ENCODE results near the gene AKR1C2. TPM values are rescaled to one million over a fixed set of nuclear protein-coding genes. Genes with fewer than 3 reads are reported as not detected.
"Not testable (repeated sequence)": the region's sequence is repeated elsewhere in the genome, so short reads cannot be mapped to it uniquely, and the experiment has no call there.

AKR1C2 gene
- total RNA-seq, 2 experiments from 2014 or later, result not detected

GRCh38 chr10:5018134-5018533, 14.5 kb upstream of the AKR1C2 start:
- Histone ChIP-seq H3K9me3 (ENCODE audit: low read length) (no peaks in the 10 kb centered on the region), H4K20me1 (ENCODE audit: insufficient read depth, low read length) (no peaks in the 10 kb centered on the region), H3K27ac (ENCODE audit: low read depth, low read length, poor library complexity, severe bottlenecking) (no peak overlapping the region), H2AFZ (ENCODE audit: low read length) (no peak overlapping the region), H3K4me3 (ENCODE audit: low read depth, low read length, poor library complexity, severe bottlenecking) (no peak overlapping the region), H3K9me2 (ENCODE audit: insufficient read depth, low read length) (no peaks in the 10 kb centered on the region), H3K36me3 (ENCODE audit: insufficient read depth, low read length) (no peaks in the 10 kb centered on the region), H3K79me2 (ENCODE audit: insufficient read depth, low read depth, low read length) (no peaks in the 10 kb centered on the region), H3K4me1 (ENCODE audit: insufficient read depth, low read length, poor library complexity, severe bottlenecking) (no peaks in the 10 kb centered on the region), H3K4me2 (ENCODE audit: low read length) (no peak overlapping the region)
- no peak for DNase-seq (ENCODE audit: low spot score)
- ChIA-PET POLR2A (no interaction called here), CTCF (ENCODE audit: unreplicated experiment) (no interaction called here)
- intact Hi-C loops (cut with micrococcal nuclease; ENCODE audit: unreplicated experiment), result no loop called here
- TF ChIP-seq EZH2phosphoT487 (IDR thresholded peaks at IDR 0.05; ENCODE audit: borderline replicate concordance, low read depth, low read length), result no peak
- BruUV-seq (replicated peaks), result no TSS peak

DNA sequence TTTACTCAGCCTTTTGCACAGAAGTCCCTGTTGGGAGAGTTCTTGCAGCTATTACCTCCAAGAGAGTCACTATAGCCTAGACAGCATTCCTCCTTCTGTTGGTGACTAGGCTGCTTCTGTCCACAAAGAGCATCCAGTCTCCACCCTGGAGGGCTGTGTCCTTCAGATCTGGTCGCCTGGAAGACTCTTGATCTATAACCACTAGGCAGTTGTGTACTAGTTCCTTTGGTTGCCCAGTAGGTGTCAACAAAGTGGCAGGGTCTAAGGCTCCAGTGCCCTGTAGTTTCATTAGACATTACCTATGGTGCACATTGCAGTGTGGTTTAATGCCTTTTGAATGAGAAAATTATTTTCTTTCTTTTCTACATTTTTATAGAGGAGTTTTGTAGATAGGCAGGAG, 11.3 kb upstream of the AKR1C2 start:
- H3K79me2 ChIP-seq (ENCODE audit: insufficient read depth, low read depth, low read length), result no peaks in the 10 kb centered on the region
- DNase-seq (ENCODE audit: low spot score), result peak; percentile 1
- BruUV-seq (replicated peaks), result no TSS peak
- H3K9me2 ChIP-seq (ENCODE audit: insufficient read depth, low read length), result no peaks in the 10 kb centered on the region
- no peak for TF ChIP-seq EZH2phosphoT487 (IDR thresholded peaks at IDR 0.05; ENCODE audit: borderline replicate concordance, low read depth, low read length)
- no peak for TF ChIP-seq CTCF (conservative IDR thresholded peaks at IDR 0.05; ENCODE audit: low read length)
- no peaks in the 10 kb centered on the region for H3K4me1 ChIP-seq (ENCODE audit: insufficient read depth, low read length, poor library complexity, severe bottlenecking)
- intact Hi-C loops (cut with micrococcal nuclease; ENCODE audit: unreplicated experiment), result no loop called here
- H3K4me3 ChIP-seq (ENCODE audit: low read depth, low read length, poor library complexity, severe bottlenecking), result no peak overlapping the region
- no peaks in the 10 kb centered on the region for H3K9me3 ChIP-seq (ENCODE audit: low read length)
- no peak overlapping the region for H2AFZ ChIP-seq (ENCODE audit: low read length)
- H3K27ac ChIP-seq (ENCODE audit: low read depth, low read length, poor library complexity, severe bottlenecking), result no peak overlapping the region
- POLR2A ChIA-PET, result no interaction called here
- no peak overlapping the region for H3K4me2 ChIP-seq (ENCODE audit: low read length)
- H4K20me1 ChIP-seq (ENCODE audit: insufficient read depth, low read length), result no peaks in the 10 kb centered on the region
- H3K36me3 ChIP-seq (ENCODE audit: insufficient read depth, low read length), result no peaks in the 10 kb centered on the region
- CTCF ChIA-PET (ENCODE audit: unreplicated experiment), result no interaction called here

DNA sequence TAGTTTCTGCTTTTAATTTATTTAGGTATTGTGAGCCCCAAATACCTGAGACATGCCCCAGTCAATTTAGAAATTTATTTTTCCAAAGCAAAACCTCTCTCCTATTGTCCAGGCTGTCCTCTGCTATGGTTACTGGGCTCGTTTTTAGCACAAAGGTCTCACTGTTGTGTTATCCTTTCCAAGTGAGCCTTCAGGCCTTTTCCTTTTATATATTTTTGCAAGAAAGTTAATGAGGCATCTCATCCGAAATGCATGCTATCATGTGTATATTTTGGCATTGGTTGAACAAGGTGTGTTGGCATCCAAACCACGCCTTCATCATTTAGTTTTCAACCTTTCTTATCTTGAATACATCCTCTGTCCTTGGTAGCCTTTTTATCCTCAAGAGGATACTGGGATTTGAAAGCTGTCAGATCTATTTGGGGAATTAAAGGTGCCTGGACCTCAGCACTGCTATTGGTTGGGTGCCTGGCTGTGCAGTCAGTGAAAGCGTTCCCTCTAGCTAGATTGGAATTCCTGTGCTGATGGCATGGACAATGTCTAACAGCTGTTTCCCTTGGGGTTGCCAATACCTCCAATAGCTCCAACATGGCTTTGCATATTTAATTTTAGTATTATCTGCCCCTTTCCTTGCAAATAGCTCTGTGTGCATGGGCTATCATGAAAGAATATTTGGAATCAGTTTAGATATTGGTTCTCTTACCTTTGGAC, 10.7 kb upstream of the AKR1C2 start:
- H3K4me1 ChIP-seq (ENCODE audit: insufficient read depth, low read length, poor library complexity, severe bottlenecking); H3K4me2 ChIP-seq (ENCODE audit: low read length); H3K9me3 ChIP-seq (ENCODE audit: low read length); H3K9me2 ChIP-seq (ENCODE audit: insufficient read depth, low read length); H3K4me3 ChIP-seq (ENCODE audit: low read depth, low read length, poor library complexity, severe bottlenecking); intact Hi-C loops (cut with micrococcal nuclease; ENCODE audit: unreplicated experiment); DNase-seq (ENCODE audit: low spot score); BruUV-seq (replicated peaks); H4K20me1 ChIP-seq (ENCODE audit: insufficient read depth, low read length); H2AFZ ChIP-seq (ENCODE audit: low read length); H3K36me3 ChIP-seq (ENCODE audit: insufficient read depth, low read length); H3K79me2 ChIP-seq (ENCODE audit: insufficient read depth, low read depth, low read length); POLR2A ChIA-PET; H3K27ac ChIP-seq (ENCODE audit: low read depth, low read length, poor library complexity, severe bottlenecking); CTCF ChIA-PET (ENCODE audit: unreplicated experiment): not testable (repeated sequence)

- CTCF ChIA-PET (ENCODE audit: unreplicated experiment), result no interaction called here
- no TSS peak for BruUV-seq (replicated peaks)
- POLR2A ChIA-PET, result no interaction called here
- Histone ChIP-seq H3K9me2 (ENCODE audit: insufficient read depth, low read length) (no peaks in the 10 kb centered on the region), H4K20me1 (ENCODE audit: insufficient read depth, low read length) (no peaks in the 10 kb centered on the region), H3K27ac (ENCODE audit: low read depth, low read length, poor library complexity, severe bottlenecking) (no peak overlapping the region), H3K36me3 (ENCODE audit: insufficient read depth, low read length) (no peaks in the 10 kb centered on the region), H3K4me3 (ENCODE audit: low read depth, low read length, poor library complexity, severe bottlenecking) (no peak overlapping the region), H2AFZ (ENCODE audit: low read length) (no peak overlapping the region), H3K79me2 (ENCODE audit: insufficient read depth, low read depth, low read length) (no peaks in the 10 kb centered on the region), H3K4me1 (ENCODE audit: insufficient read depth, low read length, poor library complexity, severe bottlenecking) (no peaks in the 10 kb centered on the region), H3K4me2 (ENCODE audit: low read length) (no peak overlapping the region), H3K9me3 (ENCODE audit: low read length) (no peaks in the 10 kb centered on the region)
- intact Hi-C loops (cut with micrococcal nuclease; ENCODE audit: unreplicated experiment), result no loop called here
- no peak for TF ChIP-seq CTCF (conservative IDR thresholded peaks at IDR 0.05; ENCODE audit: low read length)
- TF ChIP-seq EZH2phosphoT487 (IDR thresholded peaks at IDR 0.05; ENCODE audit: borderline replicate concordance, low read depth, low read length), result no peak
- no peak for DNase-seq (ENCODE audit: low spot score)
These were observed 9.7 kb upstream of the AKR1C2 start for GRCh38 chr10:5013385-5013784.
